Prostate gland (tissue), 2 donors: ENCODE measurements around the gene ALOX12B. TPM values are rescaled to one million over a fixed set of nuclear protein-coding genes. Genes with fewer than 3 reads are reported as not detected.
"Not testable (repeated sequence)": the region's sequence is repeated elsewhere in the genome, so short reads cannot be mapped to it uniquely, and the experiment has no call there.

ENCODE experiments used
- DNase-seq: peaks from one replicate; pipeline ENCODE4 v3.0.0-alpha.2; 2019; ENCODE audit warnings: low spot score
- H3K27ac ChIP-seq, 2 donors: fragments of 200-600 bp; sonication (generic); 2 replicates each; pipeline ENCODE4 v1.5.1; 2017 to 2019
- H3K27me3 ChIP-seq: fragments of 200-600 bp; sonication (generic); replicated peaks from 2 replicates; pipeline ENCODE4 v1.5.1; 2019; ENCODE audit not compliant: insufficient read depth
- H3K36me3 ChIP-seq, 2 donors: fragments of 200-600 bp; sonication (generic); 1 replicate in 1 of 2; 2 replicates in 1 of 2; pipeline versions ENCODE4 v1.5.1 to v1.8.1; 2017 to 2019
- H3K4me1 ChIP-seq: fragments of 200-600 bp; sonication (generic); replicated peaks from 2 replicates; pipeline ENCODE4 v1.5.1; 2019
- H3K4me3 ChIP-seq, 2 donors: fragments of 200-600 bp; sonication (generic); 2 replicates each; pipeline ENCODE4 v1.5.1; 2017 to 2019
- H3K9me3 ChIP-seq: fragments of 200-600 bp; sonication (generic); 2 replicates; pipeline ENCODE4 v1.5.1; 2017
- CTCF ChIP-seq, 4 experiments: fragments of 200-600 bp in 2 of 4; fragments of 450-650 bp in 2 of 4; sonication (generic) in 2 of 4; IDR thresholded peaks; 1 replicate in 3 of 4; 2 replicates in 1 of 4; pipeline ENCODE4 v1.5.1; 2016 to 2019; ENCODE audit warnings: antibody characterized with exemption in 4 of 4, mild to moderate bottlenecking in 2 of 4, moderate library complexity in 2 of 4
- POLR2A ChIP-seq: fragments of 450-650 bp; IDR thresholded peaks from one replicate; pipeline ENCODE4 v1.6.1; 2016; ENCODE audit warnings: antibody characterized with exemption, mild to moderate bottlenecking
- POLR2AphosphoS5 ChIP-seq: sonication (generic); formaldehyde crosslinking; IDR thresholded peaks from one replicate; pipeline ENCODE4 v1.6.1; 2017; ENCODE audit warnings: antibody characterized with exemption
- WGBS: methylation state at CpG from one replicate; pipeline ENCODE4 v1.1.5; 2018; 5-methylcytosine and 5-hydroxymethylcytosine counted together
- intact Hi-C: fragments of 100-400 bp; cut with DNase I; formaldehyde crosslinking; loops from one replicate; pipeline ENCODE4 v1.14.2; 2022
- total RNA-seq, 2 donors: library from RNA; depleted of rRNA; stranded (reverse); fragments of >200 nt; gene quantifications; one replicate each; pipeline ENCODE4 v1.1.0, GENCODE V29; 2016

Gene ALOX12B
- total RNA-seq, 2 donors from 2014 or later: 0.18 to 0.40 TPM

GRCh38 chr17:8032442-8032841 is 55.1 kb downstream of the ALOX12B start:
- Histone ChIP-seq H3K27ac (peak overlapping the region; percentile 41 to 79), H3K4me1 (peaks cover 2% of the 10 kb centered on the region), H3K27me3 (no peaks in the 10 kb centered on the region), H3K9me3 (no peaks in the 10 kb centered on the region), H3K4me3 (no peak overlapping the region), H3K36me3 (no peaks in the 10 kb centered on the region)
- TF ChIP-seq CTCF (IDR thresholded peaks at IDR 0.05): no peak
- no peak for TF ChIP-seq POLR2A
- no peak for TF ChIP-seq POLR2AphosphoS5
- intact Hi-C loops: no loop called here
- WGBS: 77% methylated on average over 2 of the region's 2 CpGs
- no peak for DNase-seq

- no peaks in the 10 kb centered on the region for H3K27me3 ChIP-seq
- no peak for DNase-seq
- WGBS: 92% methylated on average over 1 of the region's 1 CpG
- peaks cover 2% of the 10 kb centered on the region for H3K4me1 ChIP-seq
- H3K4me3 ChIP-seq: no peak overlapping the region
- H3K27ac ChIP-seq: peak overlapping the region in 1 of 2 donors; percentile 79
- no peaks in the 10 kb centered on the region for H3K9me3 ChIP-seq
- no peaks in the 10 kb centered on the region for H3K36me3 ChIP-seq
- TF ChIP-seq POLR2AphosphoS5: no peak
- no peak for TF ChIP-seq CTCF (IDR thresholded peaks at IDR 0.05)
- no peak for TF ChIP-seq POLR2A
- intact Hi-C loops: no loop called here
These were observed 55.6 kb downstream of the ALOX12B start for GRCh38 chr17:8031950-8032349.

DNA sequence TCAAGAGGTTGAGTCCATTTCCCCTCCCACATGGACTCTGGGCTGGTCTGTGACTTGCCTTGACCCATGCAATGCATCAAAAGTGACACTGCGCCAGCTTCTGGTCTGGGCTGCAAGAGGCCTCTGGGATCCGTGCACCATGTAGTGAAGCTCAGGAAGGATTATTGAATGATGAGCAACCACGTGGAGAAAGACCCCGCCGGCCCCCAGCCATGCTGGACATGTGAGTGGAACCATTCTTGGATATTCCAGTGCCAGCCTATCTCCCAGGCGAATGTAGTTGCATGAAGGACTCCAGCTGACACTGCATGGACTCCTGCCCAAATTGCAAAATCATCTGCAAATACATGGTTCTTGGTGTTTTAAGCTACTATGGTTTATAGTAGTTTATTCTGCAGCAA is 56.3 kb downstream of the ALOX12B start:
- Histone ChIP-seq H3K9me3 (no peaks in the 10 kb centered on the region), H3K4me1 (peaks cover 2% of the 10 kb centered on the region), H3K27me3 (no peaks in the 10 kb centered on the region), H3K36me3 (no peaks in the 10 kb centered on the region), H3K27ac (no peak overlapping the region), H3K4me3 (no peak overlapping the region)
- 71% methylated on average over 6 of the region's 6 CpGs for WGBS
- no peak for DNase-seq
- TF ChIP-seq POLR2AphosphoS5: no peak
- TF ChIP-seq POLR2A: no peak
- no peak for TF ChIP-seq CTCF (IDR thresholded peaks at IDR 0.05)
- intact Hi-C loops: no loop called here

DNA sequence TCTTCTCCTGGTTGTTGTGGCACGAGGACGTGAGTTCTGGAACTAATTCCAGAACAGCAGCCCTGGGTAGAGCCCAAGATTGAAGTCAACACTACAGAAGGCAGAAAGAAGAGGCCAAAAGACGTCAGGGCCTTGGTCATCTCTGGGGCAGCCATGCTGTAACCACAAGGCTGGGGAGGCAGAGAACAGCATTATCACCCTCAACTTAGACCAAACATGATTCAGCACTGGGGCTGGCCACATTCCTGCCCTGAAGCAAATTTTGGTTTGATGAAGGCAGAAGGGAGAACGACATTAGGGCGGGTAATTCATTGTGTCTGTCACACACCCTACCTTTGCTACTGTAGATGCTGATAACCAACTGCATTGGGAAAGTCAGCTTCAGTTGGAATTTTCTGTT is 58.4 kb downstream of the ALOX12B start:
- intact Hi-C loops: no loop called here
- H3K4me1 ChIP-seq: peaks cover 2% of the 10 kb centered on the region
- no peaks in the 10 kb centered on the region for H3K9me3 ChIP-seq
- TF ChIP-seq POLR2AphosphoS5 (no peak), CTCF (IDR thresholded peaks at IDR 0.05) (no peak)
- no peak for DNase-seq
- H3K4me3 ChIP-seq: no peak overlapping the region
- H3K27ac ChIP-seq: no peak overlapping the region
- 57% methylated on average over 5 of the region's 5 CpGs for WGBS
- H3K36me3 ChIP-seq: no peaks in the 10 kb centered on the region
- no peaks in the 10 kb centered on the region for H3K27me3 ChIP-seq

- 85% methylated on average over 9 of the region's 9 CpGs for WGBS
- H3K4me3 ChIP-seq: no peak overlapping the region
- H3K27me3 ChIP-seq: no peaks in the 10 kb centered on the region
- H3K27ac ChIP-seq: no peak overlapping the region
- no peaks in the 10 kb centered on the region for H3K9me3 ChIP-seq
- no peak for TF ChIP-seq POLR2A
- no peak for TF ChIP-seq CTCF (IDR thresholded peaks at IDR 0.05)
- no peak for TF ChIP-seq POLR2AphosphoS5
- no peak for DNase-seq
- no peaks in the 10 kb centered on the region for H3K4me1 ChIP-seq
- intact Hi-C loops: no loop called here
- H3K36me3 ChIP-seq: no peaks in the 10 kb centered on the region
These were observed 62.2 kb downstream of the ALOX12B start for GRCh38 chr17:8025176-8025911.

GRCh38 chr17:8024161-8024560 is 63.4 kb downstream of the ALOX12B start:
- H3K4me3 ChIP-seq, H3K27me3 ChIP-seq, H3K36me3 ChIP-seq, H3K9me3 ChIP-seq, H3K4me1 ChIP-seq, intact Hi-C loops, DNase-seq, H3K27ac ChIP-seq: not testable (repeated sequence)
- 92% methylated on average over 6 of the region's 6 CpGs for WGBS
